Activated effector memory CD4-positive, alpha-beta T cell treated with anti-CD3 and anti-CD28 coated beads, Interleukin-2, amount 50 U/mL, for 16 hours (primary cell): ENCODE measurements around the gene THBD.

Experiments used
- DNase-seq: peaks from one replicate; pipeline ENCODE4 v3.0.0-alpha.2; 2020

THBD gene, protein sequence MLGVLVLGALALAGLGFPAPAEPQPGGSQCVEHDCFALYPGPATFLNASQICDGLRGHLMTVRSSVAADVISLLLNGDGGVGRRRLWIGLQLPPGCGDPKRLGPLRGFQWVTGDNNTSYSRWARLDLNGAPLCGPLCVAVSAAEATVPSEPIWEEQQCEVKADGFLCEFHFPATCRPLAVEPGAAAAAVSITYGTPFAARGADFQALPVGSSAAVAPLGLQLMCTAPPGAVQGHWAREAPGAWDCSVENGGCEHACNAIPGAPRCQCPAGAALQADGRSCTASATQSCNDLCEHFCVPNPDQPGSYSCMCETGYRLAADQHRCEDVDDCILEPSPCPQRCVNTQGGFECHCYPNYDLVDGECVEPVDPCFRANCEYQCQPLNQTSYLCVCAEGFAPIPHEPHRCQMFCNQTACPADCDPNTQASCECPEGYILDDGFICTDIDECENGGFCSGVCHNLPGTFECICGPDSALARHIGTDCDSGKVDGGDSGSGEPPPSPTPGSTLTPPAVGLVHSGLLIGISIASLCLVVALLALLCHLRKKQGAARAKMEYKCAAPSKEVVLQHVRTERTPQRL

DNA sequence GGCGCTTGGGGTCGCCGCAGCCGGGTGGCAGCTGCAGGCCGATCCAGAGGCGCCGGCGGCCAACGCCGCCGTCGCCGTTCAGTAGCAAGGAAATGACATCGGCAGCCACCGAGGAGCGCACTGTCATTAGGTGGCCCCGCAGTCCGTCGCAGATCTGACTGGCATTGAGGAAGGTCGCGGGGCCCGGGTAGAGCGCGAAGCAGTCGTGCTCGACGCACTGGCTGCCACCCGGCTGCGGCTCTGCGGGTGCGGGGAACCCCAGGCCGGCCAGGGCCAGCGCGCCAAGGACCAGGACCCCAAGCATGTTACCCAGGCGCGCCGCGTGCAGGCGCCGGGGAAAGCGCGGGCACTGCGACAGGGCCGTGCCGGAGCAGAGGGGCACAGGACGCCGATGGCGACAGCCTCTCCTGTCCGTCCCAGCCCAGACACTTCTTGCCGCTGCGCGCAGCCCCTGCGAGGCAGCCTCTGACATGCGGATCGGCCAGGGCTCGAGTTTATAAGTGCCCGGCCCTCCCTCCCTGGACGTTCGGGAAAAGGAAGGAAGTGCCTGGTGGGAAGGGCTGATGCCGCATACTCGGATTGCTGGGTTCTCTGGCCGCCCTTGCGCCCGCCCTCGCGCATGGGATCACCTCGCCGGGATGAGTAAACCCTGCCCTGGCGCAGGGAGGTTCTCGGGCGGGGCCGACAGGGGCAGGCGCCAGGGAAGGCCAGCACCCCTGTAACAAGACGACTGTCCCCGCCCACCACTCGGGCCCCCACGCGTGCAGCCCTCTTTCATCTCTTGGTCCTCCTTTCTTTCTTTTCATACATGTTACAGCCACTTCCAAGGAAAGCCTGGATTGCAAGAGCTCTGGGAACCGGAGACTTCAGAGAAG, at the start of gene THBD:
TSS of gene THBD (minus strand) at position 472 of the 875 bp plus-strand sequence. CDS start at position 304, 168 bp downstream.
- DNase-seq: no peak

DNA sequence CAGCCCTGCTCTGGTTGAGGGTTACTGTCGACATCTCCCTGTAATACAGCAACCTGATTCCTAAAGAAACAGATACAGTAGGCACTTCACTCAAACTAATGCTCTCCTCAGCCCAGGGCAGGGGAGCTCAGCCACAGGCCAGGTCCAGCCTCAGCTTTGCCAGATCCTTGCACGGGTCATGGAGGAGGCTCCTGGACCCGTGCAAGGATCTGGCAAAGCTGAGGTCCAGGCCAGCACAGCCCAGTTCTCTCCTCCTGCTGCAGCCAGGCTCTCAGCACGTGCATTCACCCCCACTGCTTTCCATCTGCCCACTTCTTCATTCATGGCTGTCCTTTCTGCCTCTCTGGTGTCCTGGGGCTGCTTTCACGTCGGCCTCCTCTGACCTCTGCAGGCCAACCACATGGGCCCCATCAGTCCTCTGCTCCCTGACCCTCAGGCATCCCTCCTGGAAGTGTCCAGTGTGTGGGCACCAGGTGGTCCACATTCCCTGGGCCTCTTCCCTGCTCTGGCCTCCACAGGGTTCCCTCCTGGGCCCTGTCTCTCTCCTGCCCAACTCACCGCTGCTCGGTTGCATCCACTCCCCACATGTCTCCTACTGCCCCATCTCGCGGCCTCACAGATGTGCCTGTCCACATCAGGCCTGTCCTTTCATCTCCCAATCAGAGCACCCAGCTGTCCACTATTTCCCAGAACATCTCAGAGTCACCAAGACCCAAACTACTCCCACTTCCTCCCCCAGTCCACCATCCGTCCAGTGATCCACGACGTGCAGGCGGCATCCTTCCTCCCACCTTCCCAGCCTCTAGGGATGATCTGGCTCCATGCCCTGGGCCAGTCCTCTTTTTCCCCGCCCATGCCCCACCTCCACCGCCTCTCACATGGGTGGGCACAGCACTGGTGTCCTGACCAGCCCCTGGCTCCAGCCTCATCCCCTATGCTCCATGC, 48.4 kb upstream of the THBD start:
- DNase-seq: no peak

DNA sequence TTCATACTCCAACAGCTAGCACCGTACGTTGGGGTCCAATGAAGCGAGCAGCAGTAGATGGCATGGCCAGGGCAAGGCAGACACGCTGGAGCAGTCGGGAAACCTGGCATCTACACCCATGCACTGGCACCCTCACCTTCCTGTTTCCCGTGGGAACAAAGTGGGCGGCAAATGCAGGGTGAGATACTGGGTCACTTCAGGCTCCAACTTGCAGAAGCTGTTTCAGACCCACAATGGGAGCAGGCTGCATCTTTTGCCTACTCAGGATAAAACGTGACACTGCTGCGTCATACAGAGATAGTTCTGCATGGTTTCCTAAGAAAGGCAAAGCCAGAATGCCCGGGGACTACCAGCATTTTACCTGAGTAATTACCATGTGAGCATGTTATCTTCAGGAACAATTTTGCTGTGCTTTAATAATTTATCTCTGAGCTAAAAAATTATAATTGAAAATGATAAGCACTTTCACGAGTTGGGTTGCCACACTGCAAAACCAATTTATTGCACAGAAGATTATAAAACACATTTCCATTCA, 47.6 kb upstream of the THBD start:
- DNase-seq: no peak

DNA sequence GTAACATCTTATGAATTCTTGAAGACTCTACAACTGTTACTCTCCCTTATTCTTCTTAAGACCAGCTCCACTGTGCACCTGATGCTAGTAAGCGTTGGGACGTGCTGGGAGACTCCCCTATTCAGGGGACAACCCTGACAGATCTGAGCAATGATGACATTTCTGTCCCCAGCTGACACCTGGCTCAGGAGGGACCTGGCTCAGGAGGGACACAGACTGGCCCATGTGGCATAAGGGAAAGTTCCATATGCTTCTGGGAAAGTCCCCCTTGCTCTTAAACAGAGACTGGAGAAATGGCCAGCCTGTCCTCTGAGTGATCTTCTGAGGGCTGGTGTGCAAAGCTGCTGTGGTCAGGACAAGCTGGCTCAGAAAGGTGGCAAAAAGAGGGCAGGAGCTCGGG, 46.6 kb upstream of the THBD start:
- DNase-seq: no peak

DNA sequence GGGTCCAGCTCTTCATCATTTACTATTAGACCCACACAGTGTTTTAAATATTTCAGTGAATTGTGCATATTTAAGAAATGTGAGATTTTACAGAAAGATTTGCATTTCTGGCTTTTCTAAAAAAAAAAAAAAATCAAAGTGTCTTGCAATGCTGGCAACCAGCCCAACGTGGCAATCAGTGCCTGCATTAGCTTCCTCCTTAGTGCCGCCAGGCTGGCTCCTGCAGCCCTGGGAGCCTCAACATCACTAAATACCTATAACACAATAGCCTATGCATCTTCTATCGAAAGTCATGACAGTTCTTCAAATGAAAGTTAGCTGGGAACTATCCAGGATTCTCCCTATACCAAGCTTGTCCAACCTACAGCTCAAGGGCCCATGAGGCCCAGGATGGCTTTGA, 46.0 kb upstream of the THBD start:
- no peak for DNase-seq

DNA sequence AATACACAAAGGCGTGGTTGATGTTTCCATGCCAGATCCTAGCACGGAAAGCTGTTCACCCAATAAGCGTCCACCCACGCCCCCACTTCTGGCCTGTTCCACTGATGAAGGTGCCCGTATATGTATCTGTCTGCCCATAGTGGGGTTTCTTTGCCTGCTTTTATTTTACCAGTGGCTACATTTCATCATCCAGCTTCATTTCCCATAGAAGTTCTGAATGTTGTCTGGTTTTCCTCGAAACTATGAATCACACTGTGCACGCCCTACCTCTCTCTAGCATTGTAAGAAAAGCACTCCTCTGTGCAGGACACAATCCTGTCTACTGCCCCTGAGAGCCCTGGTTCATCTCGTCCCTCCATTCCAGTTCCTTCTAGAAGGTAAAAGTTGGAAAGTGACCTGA, 45.5 kb upstream of the THBD start:
- DNase-seq: no peak

DNA sequence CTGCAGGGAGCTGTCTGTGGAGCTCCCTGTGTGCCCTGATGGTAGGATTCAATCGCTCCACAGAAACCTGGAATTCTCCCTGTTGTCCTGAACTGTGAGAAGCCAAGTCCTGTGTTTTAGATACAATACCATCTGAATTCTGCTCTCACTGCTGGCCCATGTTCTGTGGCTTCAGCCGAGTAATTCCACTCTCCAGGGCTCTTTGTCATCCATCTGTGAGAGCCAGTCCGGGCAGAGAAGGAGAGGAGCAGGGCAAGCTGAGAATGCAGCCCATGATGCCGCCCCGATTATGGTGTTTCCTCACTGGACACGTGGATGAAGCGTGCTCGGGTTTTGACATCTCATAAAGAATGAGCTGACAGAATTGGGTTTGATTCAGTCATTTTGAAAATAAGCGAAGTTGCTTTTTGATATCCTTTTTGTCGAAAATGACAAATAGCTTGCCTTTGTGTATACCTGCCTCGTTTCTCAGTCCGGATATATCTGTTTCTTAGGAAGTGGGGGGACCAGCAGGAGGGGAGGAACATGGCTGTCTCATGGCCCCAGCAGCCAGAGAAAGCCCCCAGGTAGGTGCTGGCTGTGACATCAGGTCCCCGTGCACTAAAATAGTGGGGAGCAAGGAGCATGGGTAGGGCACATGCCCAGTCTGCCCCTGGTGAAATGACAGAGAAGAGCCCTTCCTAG, 44.9 kb upstream of the THBD start:
- DNase-seq: peak; percentile 22

DNA sequence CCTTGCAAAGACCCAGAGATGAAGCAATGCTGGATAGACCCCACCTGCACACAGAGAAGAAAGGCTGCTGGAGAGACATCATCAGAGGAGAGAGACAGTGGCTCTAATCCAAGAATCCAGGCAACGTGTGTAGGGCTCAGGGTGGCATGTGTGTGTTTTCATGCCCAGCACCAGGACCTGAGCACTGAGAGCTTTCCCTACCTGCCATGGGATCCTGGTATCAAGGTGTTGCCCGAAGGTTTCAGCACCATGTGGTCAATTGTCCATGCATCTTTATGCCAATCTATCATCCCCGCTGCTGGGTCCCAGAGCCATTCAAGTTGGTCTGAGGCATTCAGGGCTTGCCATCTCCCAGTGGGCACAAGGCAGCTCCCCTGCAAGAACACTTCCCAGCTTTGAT, 44.1 kb upstream of the THBD start:
- DNase-seq: peak; percentile 46

DNA sequence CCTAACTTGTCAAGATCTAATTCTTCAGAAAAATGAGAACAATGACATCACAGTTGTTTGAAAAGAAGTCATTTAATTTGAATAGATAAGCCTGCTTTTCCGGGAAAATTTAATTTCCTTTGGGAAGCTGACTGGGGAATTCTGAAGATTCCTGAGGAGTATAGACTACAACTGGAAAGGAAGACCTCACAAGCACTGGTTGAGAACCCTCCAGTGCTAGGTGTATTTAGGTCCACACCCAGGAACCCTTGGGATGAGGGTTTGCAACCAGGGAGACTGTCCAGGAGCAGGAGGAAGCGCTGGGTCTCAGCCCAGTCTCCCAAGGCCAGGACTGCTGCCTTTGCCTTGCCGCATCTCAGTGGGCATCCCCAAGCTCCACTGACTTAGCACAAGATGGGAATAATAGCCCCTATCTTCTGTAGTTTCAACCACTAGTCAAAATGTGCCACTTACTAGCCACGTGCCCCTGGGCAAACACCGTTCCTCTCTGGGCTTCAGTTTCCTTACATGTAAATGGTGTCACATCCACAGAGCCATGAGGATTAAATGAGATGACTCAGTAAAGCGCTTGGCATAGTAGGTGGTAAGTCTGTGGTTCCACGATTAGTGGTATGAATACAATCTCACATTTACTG, 43.5 kb upstream of the THBD start:
- peak; percentile 39 for DNase-seq

DNA sequence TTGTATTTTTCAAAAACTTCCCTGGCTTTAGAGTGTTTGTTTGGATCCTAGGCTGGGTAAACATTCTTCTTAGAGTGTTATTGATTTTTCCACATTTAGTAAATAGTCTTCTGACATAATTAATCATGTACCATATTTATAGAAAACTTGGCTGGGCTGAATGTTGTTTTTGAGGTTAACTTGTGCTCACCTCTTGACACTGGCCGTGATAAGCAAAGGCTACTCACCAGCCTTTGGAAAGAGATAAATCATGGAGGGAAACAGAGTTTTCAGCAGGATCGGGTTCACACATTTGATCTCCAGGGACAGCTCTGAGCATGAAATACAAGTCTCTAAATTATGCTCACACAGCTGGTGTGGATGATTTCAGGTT, 42.9 kb upstream of the THBD start:
- no peak for DNase-seq

DNA sequence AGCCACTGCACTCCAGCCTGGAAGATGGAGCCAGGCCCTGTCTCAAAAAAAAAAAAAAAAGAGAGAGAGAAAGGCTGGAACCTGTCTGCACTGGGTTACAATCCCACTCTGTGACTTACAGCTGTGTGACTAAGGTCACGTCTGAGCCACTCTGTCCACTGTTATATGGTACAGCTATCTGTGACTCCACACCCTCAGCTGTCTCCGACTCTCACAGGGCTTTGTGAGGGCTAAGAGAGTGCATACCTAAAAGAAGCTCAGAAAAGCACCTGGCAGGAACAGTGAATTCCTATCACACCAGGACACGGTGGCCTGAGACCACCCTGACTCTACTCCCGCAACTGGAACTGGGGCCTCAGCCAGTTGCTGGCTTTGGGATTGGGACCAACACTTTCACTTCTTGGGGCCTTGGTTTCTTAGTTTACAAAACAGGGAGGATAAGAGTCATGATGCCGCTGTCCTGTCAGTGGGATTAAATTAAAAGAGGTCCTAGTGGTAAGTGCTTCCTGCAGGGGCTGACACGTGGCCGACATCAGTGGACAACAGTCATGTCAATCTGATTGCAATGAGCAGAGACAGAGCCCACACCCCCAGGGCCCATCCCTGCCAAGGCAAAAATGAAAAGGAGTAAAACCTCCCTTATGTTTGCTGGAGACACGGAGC, 42.4 kb upstream of the THBD start:
- DNase-seq: peak; percentile 12

DNA sequence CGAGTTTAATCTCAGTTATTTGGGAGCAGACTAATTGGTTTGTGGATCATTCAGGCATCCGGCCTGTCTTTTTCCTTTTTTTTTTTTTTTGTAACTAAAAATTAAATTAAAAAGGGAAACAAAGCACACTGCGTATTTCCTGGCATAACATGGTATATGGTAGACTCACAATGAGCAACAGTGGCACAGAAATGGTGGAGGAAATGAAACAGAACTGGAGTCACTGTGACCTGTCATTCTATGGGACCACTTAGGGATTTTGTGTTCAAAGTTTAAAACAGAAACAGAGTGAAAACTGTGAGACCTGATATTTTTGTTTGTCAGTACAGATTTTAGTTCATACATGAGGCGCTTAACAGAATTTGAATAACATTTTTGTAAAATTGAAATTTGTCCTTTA, 41.4 kb upstream of the THBD start:
- DNase-seq: no peak

DNA sequence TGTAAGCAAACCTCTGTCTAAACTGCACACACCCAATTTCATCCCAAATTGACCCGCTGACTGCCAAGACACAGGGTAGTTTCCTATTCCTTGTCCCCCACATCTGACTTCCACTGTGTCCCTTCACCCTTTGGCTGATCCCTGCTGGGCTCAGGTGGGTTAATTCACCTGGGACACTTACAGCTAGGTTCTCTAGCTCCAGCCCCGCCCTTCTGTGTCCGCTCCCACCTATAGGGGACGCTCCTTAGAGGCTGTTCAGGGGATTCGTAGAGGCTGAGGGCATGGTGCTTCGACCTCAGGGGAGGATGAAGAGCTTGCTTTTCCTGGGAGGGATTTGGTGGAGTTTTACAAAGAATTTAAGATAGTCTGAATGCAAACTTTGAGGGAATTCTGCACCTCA, 40.7 kb upstream of the THBD start:
- no peak for DNase-seq

DNA sequence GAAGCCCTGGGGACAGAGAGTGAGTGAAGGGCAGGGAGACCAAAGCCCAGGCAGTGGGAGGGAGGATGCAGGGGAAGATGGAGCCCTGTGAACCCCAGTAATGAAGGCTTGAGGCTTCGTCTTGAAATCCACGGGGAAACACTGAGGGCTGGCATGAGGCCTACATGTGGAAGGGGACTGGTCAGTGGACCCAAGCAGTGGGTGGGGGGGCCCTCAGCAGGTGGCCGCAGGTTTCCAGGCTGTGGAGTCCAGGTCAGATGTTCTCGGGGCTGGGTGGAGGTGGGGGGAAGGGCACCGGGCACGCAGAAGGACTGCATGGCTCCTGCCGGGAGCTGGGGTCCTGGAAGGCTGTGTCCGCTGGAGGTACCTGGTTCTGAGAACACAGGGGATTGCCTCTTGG, 39.4 kb upstream of the THBD start:
- DNase-seq: no peak

DNA sequence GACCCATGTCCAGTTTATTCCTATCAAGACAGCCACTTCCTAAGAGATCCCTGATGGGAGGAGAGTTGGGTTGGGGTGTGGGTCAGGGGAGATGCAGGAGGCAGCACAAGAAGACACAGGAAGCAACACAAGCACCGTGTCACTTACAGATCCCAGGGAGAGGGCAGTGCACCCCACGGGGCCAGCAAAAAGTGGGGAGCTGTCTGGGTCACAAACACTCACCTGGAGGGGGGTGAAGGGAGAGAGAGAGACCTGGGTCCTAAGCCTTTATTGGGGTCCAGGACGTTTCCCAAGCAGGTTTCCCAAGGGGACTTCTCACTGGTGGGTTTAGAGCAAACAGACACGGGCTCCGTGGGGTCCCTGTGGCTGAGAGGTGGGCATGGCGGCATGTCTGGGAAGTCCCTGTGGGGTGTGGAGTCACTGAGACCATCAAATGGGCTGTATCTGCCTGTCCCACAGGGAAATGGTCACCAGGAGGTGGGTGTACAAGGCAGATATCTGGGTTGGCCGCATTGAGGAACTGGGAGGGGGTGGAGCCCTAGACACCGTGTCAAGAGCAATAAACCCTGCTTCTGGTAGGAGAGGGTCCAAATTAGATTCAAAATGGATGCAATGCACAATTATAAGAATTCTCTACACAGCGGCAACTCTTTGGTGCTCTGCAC, 38.2 kb upstream of the THBD start:
- no peak for DNase-seq

DNA sequence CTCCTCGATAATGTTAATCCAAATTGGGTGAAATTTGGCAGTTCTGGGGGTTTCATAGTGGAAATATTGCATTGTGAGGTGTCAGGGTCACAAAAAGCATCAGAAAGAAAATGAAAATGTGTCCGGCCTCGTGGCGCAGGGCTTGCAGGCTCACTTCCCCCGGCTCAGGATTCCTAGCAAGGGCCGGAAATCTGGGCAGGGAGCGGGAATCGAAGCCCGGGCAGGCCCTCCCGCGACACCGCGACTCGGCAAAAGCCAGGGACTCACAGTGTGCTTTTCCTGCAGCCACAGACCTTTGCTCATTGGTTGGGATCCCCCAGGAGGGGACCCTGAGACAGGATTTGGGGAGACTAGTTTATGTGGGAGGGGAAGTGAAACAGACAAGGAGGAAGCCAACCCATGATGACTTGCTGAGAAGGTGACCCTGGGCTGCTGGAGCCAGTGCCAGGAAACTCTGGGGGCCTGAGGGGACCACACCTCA, 37.5 kb upstream of the THBD start:
- no peak for DNase-seq

DNA sequence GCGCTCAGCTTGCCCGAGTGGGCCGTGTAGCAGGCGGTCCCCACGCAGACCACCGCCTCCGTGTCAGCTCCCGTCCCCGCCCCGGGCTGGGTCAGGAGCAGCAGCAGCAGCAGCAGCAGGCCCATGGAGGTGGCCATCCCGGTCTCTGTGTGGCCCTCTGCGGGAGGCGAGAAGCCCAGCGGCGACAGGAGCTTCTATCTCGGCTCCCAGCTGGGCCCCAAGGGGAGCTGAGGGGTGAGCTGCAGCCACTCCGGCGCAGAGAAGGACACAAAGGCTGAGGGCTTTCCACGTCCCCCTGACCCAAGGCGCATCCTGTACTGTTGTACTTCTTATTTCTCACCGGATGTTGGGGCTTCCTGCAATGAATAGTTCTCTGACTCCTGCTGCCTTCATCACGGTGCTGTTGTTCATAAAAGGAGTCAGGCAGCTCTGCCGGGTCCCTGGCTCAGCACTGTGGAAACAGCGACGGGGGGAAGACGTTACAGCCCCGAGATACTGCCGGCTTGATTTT, 36.6 kb upstream of the THBD start, which contains the start of gene CD93:
TSS of gene CD93 (minus strand) at position 269 of the 511 bp plus-strand sequence. CDS start at position 137, 132 bp downstream.
- DNase-seq: no peak

DNA sequence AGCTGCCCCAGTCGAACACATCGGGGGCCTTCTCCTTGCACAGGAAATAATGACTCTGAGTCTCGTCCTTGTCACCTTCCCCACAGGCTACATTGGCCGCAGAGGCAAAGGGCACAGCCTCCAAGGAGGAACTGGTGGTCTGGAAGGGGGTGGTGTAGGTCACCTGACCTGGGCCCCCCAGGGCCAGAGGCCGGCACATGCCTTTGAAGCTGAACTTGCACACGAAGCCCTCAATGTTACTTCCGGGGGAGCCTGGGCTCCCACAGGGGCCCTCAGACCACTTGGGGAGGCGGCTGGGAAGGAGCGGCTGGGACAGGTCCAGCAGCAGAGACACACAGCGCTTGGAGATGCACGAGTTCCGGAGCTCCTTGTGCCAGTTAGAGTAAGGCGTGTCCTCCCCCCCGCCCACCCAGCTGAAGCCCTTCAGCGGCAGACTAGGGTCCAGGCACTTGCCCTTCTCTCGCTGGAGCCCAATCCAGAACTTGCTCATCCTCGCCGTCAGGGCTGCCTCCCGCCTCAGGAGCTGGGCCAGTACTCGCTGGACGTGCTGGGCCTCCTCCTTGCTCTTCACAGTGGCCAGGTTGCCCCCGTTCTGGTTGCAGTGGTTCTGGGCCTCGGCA, 36.1 kb upstream of the THBD start:
- no peak for DNase-seq

DNA sequence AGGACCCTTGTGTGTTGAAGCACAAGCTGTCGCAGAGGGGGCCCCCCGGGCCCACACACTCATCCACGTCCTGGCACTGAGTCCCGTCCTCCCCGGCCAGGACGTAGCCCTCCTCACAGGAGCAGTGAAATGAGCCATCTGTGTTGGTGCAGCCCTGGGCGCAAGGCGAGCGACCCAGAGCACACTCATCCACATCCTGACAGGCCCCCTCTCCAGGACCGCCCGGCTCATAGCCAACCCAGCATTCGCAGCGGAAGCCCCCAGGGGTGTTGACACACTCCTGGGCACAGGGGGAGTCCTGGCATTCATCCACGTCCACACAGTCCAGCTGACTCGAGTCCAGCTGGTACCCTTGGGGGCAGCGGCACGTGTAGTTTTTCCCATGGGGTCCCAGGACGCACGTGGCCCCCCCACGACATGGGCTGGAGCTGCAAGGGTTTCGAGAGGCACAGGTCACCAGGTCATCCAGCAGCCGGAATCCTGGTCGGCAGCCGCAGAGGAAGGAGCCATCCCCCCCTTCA, 35.4 kb upstream of the THBD start:
- DNase-seq: no peak
